Measurements from ENCODE around the gene OTUD7B. TPM values are rescaled to one million over a fixed set of nuclear protein-coding genes. Genes with fewer than 3 reads are reported as not detected.
A peak's percentile ranks its signal among the peaks of the same experiment; 100 is the strongest.

Gene OTUD7B
- total RNA-seq, 1 donor from 2014 or later = 48.9 TPM

DNA sequence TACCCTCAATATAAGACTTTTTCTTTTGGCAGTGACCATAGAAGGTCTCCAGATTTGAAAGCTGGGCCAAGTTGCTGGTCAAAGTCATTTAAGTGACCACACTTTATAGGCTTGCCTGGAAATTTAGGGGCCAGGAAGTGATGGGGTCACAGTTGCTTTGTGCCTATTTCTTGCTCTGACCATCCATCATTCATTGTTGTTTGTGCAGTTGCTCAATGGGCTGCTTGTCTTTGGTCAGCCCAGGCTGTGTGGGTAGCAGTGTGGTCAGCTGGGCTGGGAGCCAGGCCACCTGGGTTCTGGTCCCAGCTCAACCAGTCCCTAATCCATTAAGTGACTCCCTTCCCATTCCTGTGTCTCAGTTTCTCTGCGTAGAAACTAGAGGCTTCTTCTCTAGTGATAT is 2.1 kb upstream of the OTUD7B start:
- no peaks in the 10 kb centered on the region for H3K9me3 Mint-ChIP-seq
- no peaks in the 10 kb centered on the region for H3K36me3 Mint-ChIP-seq
- no peaks in the 10 kb centered on the region for H3K27me3 Mint-ChIP-seq (ENCODE audit: low read depth)
- peaks cover 44% of the 10 kb centered on the region for H3K4me1 Mint-ChIP-seq
- H3K27ac Mint-ChIP-seq = peak overlapping the region; percentile 84
- TF ChIP-seq, protein P1, sequence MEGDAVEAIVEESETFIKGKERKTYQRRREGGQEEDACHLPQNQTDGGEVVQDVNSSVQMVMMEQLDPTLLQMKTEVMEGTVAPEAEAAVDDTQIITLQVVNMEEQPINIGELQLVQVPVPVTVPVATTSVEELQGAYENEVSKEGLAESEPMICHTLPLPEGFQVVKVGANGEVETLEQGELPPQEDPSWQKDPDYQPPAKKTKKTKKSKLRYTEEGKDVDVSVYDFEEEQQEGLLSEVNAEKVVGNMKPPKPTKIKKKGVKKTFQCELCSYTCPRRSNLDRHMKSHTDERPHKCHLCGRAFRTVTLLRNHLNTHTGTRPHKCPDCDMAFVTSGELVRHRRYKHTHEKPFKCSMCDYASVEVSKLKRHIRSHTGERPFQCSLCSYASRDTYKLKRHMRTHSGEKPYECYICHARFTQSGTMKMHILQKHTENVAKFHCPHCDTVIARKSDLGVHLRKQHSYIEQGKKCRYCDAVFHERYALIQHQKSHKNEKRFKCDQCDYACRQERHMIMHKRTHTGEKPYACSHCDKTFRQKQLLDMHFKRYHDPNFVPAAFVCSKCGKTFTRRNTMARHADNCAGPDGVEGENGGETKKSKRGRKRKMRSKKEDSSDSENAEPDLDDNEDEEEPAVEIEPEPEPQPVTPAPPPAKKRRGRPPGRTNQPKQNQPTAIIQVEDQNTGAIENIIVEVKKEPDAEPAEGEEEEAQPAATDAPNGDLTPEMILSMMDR (IDR thresholded peaks at IDR 0.05; ENCODE audit: unreplicated experiment) = no peak
- no peak for DNase-seq (ENCODE audit: low spot score in 2 of 2, unreplicated experiment in 2 of 2)
- H3K4me3 Mint-ChIP-seq = no peak overlapping the region

DNA sequence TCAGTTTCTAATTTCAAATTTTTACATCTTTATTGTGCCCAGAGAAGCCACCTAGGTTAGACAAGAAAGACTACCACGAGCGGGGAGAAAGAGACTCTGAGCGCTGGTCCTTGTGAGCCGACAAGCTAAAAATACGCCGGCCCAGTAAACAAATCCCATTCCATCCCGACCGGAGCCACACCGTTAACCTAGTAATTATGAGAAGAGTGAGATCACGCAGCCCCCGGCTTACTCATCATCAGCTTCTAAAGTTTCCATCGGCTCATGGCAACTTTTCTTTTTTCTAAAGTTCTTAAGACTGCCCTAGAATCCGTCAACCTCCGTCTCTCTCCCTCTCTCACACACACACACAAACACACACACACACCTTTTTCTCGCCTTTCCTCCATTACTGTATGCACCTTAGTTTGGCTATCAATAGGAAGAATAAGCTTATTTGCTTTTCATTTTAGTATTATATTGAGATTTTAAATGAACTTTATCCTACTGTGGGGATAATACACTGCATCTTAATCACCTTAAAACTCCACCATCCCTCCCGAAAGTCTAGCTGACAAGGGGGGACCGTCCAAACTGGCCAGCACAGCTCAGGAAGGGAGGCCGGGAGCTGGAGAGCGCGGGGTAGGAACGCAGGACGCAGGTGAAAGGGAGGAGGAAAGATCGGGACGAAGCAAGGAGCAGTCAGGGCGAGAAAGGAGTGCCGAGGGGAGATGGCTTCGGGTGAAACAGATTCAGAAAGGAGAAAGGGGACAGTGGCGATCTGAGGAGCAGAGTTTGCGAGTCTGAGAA is 728 bp downstream of the OTUD7B start:
- Mint-ChIP-seq H3K36me3 (no peaks in the 10 kb centered on the region), H3K9me3 (no peaks in the 10 kb centered on the region), H3K4me1 (peaks cover 57% of the 10 kb centered on the region), H3K27me3 (ENCODE audit: low read depth) (no peaks in the 10 kb centered on the region), H3K4me3 (peak overlapping the region; percentile 99), H3K27ac (peak overlapping the region; percentile 100)
- DNase-seq (ENCODE audit: low spot score in 2 of 2, unreplicated experiment in 2 of 2) = no peak
- TF ChIP-seq, protein P1 (IDR thresholded peaks at IDR 0.05; ENCODE audit: unreplicated experiment) = no peak

GRCh38 chr1:150008699-150009098 is 1.8 kb downstream of the OTUD7B start:
- Mint-ChIP-seq H3K9me3 (no peaks in the 10 kb centered on the region), H3K27me3 (ENCODE audit: low read depth) (no peaks in the 10 kb centered on the region), H3K4me3 (peak overlapping the region; percentile 99), H3K27ac (peak overlapping the region; percentile 100), H3K36me3 (peaks cover 5% of the 10 kb centered on the region), H3K4me1 (peaks cover 59% of the 10 kb centered on the region)
- TF ChIP-seq, protein P1 (IDR thresholded peaks at IDR 0.05; ENCODE audit: unreplicated experiment) = no peak
- DNase-seq (ENCODE audit: low spot score in 2 of 2, unreplicated experiment in 2 of 2) = no peak

DNA sequence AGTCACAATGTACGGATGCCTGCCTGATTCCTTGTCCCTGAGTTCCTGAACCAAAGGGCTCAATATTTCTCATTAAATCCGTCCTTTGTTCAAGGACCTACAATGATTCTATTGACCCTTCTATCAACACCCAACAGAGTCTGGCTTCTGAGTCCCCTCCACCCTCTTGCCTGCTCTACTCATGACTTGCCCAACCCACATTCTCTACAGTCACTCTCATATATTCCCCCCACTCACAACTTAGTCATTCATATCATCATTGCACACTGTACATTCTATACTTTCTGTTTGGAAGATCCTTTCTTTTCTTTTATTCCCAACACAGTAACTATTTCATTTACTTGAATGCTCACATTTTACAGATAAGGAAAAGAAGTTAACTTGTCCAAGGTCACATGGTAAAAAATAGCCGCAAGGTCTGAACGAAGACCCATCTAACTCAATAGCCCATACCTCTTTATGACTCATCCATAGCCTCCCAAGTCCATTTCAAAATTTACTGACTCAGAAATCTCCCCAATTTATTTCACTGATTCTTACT is 3.6 kb downstream of the OTUD7B start:
- TF ChIP-seq, protein P1 (IDR thresholded peaks at IDR 0.05; ENCODE audit: unreplicated experiment) = no peak
- H3K27me3 Mint-ChIP-seq (ENCODE audit: low read depth) = no peaks in the 10 kb centered on the region
- peak overlapping the region; percentile 0 for H3K4me3 Mint-ChIP-seq
- no peak for DNase-seq (ENCODE audit: low spot score in 2 of 2, unreplicated experiment in 2 of 2)
- H3K36me3 Mint-ChIP-seq = peaks cover 16% of the 10 kb centered on the region
- no peaks in the 10 kb centered on the region for H3K9me3 Mint-ChIP-seq
- H3K27ac Mint-ChIP-seq = peak overlapping the region; percentile 100
- peaks cover 68% of the 10 kb centered on the region for H3K4me1 Mint-ChIP-seq

GRCh38 chr1:150005606-150006005 is 4.9 kb downstream of the OTUD7B start:
- TF ChIP-seq, protein P1 (IDR thresholded peaks at IDR 0.05; ENCODE audit: unreplicated experiment) = no peak
- no peak overlapping the region for H3K4me3 Mint-ChIP-seq

More at GRCh38 chr1:150005606-150006005, 4.9 kb downstream of the OTUD7B start:
- Mint-ChIP-seq H3K4me1 (peaks cover 68% of the 10 kb centered on the region), H3K27me3 (ENCODE audit: low read depth) (no peaks in the 10 kb centered on the region), H3K27ac (peak overlapping the region; percentile 81), H3K9me3 (no peaks in the 10 kb centered on the region), H3K36me3 (peaks cover 16% of the 10 kb centered on the region)
- no peak for DNase-seq (ENCODE audit: low spot score in 2 of 2, unreplicated experiment in 2 of 2)

All from mesothelial cell of epicardium (in vitro differentiated cells).